K562 (cell line): ENCODE measurements around the gene SLC5A6. TPM values are rescaled to one million over a fixed set of nuclear protein-coding genes. Genes with fewer than 3 reads are reported as not detected.

Experiments used
- ATAC-seq: fragments of 200-7000 bp; cut with Tn5 transposase; 3 replicates; pipeline ENCODE4 v1.9.1; 2020; ENCODE audit warnings: moderate library complexity
- BruUV-seq: library from RNA; stranded (reverse); fragments of 400-500 nt; replicated peaks from 2 replicates; lab custom pipeline; 2021; lab: Mats Ljungman, UMichigan
- CTCF ChIA-PET: fragments of 300-600 bp; formaldehyde crosslinking; extraction: SDS; loops from one replicate; lab custom pipeline; 2021; ENCODE audit warnings: low intra/inter-chr PET ratio; lab: Yijun Ruan, JAX
- POLR2A ChIA-PET: fragments of 300-600, 350-650 bp; sonication (Branson Sonifier 250); formaldehyde crosslinking; extraction: SDS; loops from one replicate; lab custom pipeline; 2021; ENCODE audit warnings: antibody characterized with exemption, inconsistent platforms; lab: Yijun Ruan, JAX
- DNase-seq, 4 experiments: peaks; one replicate each; pipeline versions ENCODE4 v3.0.0 to v3.0.0-alpha.2; 2011 to 2018; ENCODE audit warnings: low spot score in 3 of 4, mixed read lengths in 3 of 4; ENCODE audit errors: extremely low read depth in 1 of 4
- FAIRE-seq: peaks from 2 replicates; lab custom pipeline; 2011; peaks lifted over from hg19 to GRCh38; lab: Jason Lieb, UNC
- H2AFZ ChIP-seq: 2 replicates; pipeline ENCODE4 v1.6.0; 2011; ENCODE audit warnings: low read depth, low read length, control low read depth, inconsistent platforms
- H3K27ac ChIP-seq: fragments of 200-600 bp; 3 replicates; pipeline ENCODE4 v1.8.0; 2011; ENCODE audit warnings: low read depth, mild to moderate bottlenecking, control low read depth, inconsistent platforms, low read length, moderate library complexity, mixed read lengths; ENCODE audit errors: extremely low read depth
- H3K27me3 ChIP-seq, 2 experiments: fragments of 300-600 bp in 1 of 2; 2 replicates in 1 of 2; 3 replicates in 1 of 2; pipeline versions ENCODE4 v1.6.0 to v1.8.0; 2011; ENCODE audit warnings: inconsistent platforms in 2 of 2, low read length in 2 of 2, mild to moderate bottlenecking in 1 of 2, mixed read lengths in 1 of 2, moderate library complexity in 1 of 2; ENCODE audit not compliant: control insufficient read depth in 2 of 2, insufficient read depth in 2 of 2
- H3K36me3 ChIP-seq: fragments of 300-600 bp; 3 replicates; pipeline ENCODE4 v1.8.0; 2011; ENCODE audit warnings: mild to moderate bottlenecking, low read length, inconsistent platforms; ENCODE audit not compliant: control insufficient read depth, insufficient read depth
- H3K4me1 ChIP-seq, 2 experiments: fragments of 200-600 bp in 1 of 2; replicated peaks in 1 of 2; 2 replicates in 1 of 2; 3 replicates in 1 of 2; pipeline versions ENCODE4 v1.5.1 to v1.8.0; 2011; ENCODE audit warnings: inconsistent platforms in 2 of 2, low read length in 2 of 2, mild to moderate bottlenecking in 1 of 2, mixed read lengths in 1 of 2, moderate library complexity in 1 of 2; ENCODE audit not compliant: control insufficient read depth in 2 of 2, insufficient read depth in 2 of 2
- H3K4me2 ChIP-seq: 2 replicates; pipeline ENCODE4 v1.6.1; 2011; ENCODE audit warnings: low read length, control low read depth, inconsistent platforms, mixed read lengths; ENCODE audit not compliant: insufficient read depth
- H3K4me3 ChIP-seq: fragments of 200-600 bp; sonication (generic), shearing (Covaris generic); 2 replicates; pipeline ENCODE4 v1.5.1; 2016; ENCODE audit warnings: control low read depth, inconsistent platforms
- H3K79me2 ChIP-seq: fragments of 200-600 bp; 3 replicates; pipeline ENCODE4 v1.8.0; 2011; ENCODE audit warnings: low read length, inconsistent platforms; ENCODE audit not compliant: control insufficient read depth, insufficient read depth
- H3K9ac ChIP-seq, 2 experiments: 2 replicates each; pipeline versions ENCODE4 v1.6.0 to v1.6.1; 2011; ENCODE audit warnings: low read depth in 2 of 2, low read length in 2 of 2, control low read depth in 1 of 2, inconsistent platforms in 1 of 2, mild to moderate bottlenecking in 1 of 2, mixed read lengths in 1 of 2; ENCODE audit not compliant: insufficient read depth in 1 of 2
- H3K9me1 ChIP-seq: one replicate; pipeline ENCODE4 v1.6.0; 2011; ENCODE audit warnings: inconsistent platforms, mild to moderate bottlenecking, low read length, moderate library complexity; ENCODE audit not compliant: control insufficient read depth, insufficient read depth
- H3K9me3 ChIP-seq: replicated peaks from 2 replicates; pipeline ENCODE4 v1.5.1; 2011; ENCODE audit warnings: low read depth, low read length, inconsistent platforms; ENCODE audit not compliant: control insufficient read depth, insufficient read depth
- H4K20me1 ChIP-seq: replicated peaks from 2 replicates; pipeline ENCODE4 v1.6.1; 2011; ENCODE audit warnings: low read length, inconsistent platforms, mixed read lengths; ENCODE audit not compliant: control insufficient read depth, insufficient read depth
- CBFB ChIP-seq: sonication (generic); formaldehyde crosslinking; IDR thresholded peaks from 2 replicates; pipeline ENCODE4 v1.4.0; 2020; ENCODE audit warnings: mild to moderate bottlenecking, missing genetic modification reagents
- ESRRA ChIP-seq: fragments of 450-650 bp; IDR thresholded peaks from 2 replicates; pipeline ENCODE4 v1.6.1; 2014; ENCODE audit warnings: low read depth, mild to moderate bottlenecking, moderate library complexity, borderline replicate concordance
- WHSC1 ChIP-seq: IDR thresholded peaks from one replicate; pipeline ENCODE4 v1.6.1; 2012; ENCODE audit warnings: low read length, control low read depth, inconsistent platforms
- ZNF77 ChIP-seq: fragments of 250-450 bp; sonication (Bioruptor Pico); IDR thresholded peaks from 2 replicates; pipeline ENCODE4 v1.5.0; 2020
- WGBS: fragments of 100-300 bp; shearing (Covaris generic); methylation state at CpG from one replicate; pipeline ENCODE4 v1.1.6; 2016; ENCODE audit warnings: low coverage, mixed read lengths; ENCODE audit not compliant: insufficient coverage; ENCODE audit errors: missing lambda C conversion rate; 5-methylcytosine and 5-hydroxymethylcytosine counted together
- in situ Hi-C: fragments of 300-500 bp; cut with MboI; formaldehyde crosslinking; loops from 4 replicates; pipeline ENCODE4 v1.15.0; 2018; ENCODE audit warnings: inconsistent platforms, mixed read lengths
- intact Hi-C: fragments of 100-400 bp; cut with micrococcal nuclease; formaldehyde crosslinking; loops from 2 replicates; pipeline ENCODE4 v1.14.2; 2022
- polyA plus RNA-seq, 8 experiments: library from polyadenylated mRNA; depleted of rRNA in 4 of 8; stranded (reverse) in 5 of 8; unstranded in 3 of 8; fragments of >200 nt; fragmentation: Nextera tagmentation in 2 of 8; fragmentation: Illumina TruSeq in 1 of 8; extraction: Ambion mirVana in 2 of 8; extraction: Trizol in 1 of 8; gene quantifications; 2 replicates each; pipeline versions ENCODE4 v1.2.1 to v1.2.3, GENCODE V29; 2011 to 2014; ENCODE audit warnings: inconsistent platforms in 1 of 8, missing spikeins in 1 of 8
- total RNA-seq, 7 experiments: library from RNA; depleted of rRNA in 6 of 7; stranded (reverse); fragments of >200 nt in 6 of 7; fragmentation: Illumina TruSeq in 2 of 7; extraction: Trizol in 2 of 7; gene quantifications; 2 replicates each; pipeline versions ENCODE4 v1.2.1 to v1.2.3, GENCODE V29; 2011 to 2021; ENCODE audit warnings: low replicate concordance in 1 of 7

The SLC5A6 gene
- total and polyA plus RNA-seq, 9 of the 15 experiments (the other 6 are each of a cell fraction or from before 2014, with no cell fraction given), result 32.6 to 137 (median 107) TPM

- no peak overlapping the region for H2AFZ ChIP-seq
- peaks cover 12 to 30% of the 10 kb centered on the region in 2 experiments; a peak in 4 of 5 replicates for H3K27me3 ChIP-seq
- DNase-seq (no peak), ATAC-seq (no peak), FAIRE-seq (no peak)
- 8% methylated on average over 3 of the region's 3 CpGs for WGBS
- no peaks in the 10 kb centered on the region for H3K36me3 ChIP-seq
- H3K4me3 ChIP-seq, result no peak overlapping the region
- no peaks in the 10 kb centered on the region for H3K4me1 ChIP-seq
- in situ Hi-C loops (no loop called here), intact Hi-C loops (no loop called here)
- no peaks in the 10 kb centered on the region for H3K9me1 ChIP-seq
- no TSS peak for BruUV-seq
- no peak overlapping the region for H3K27ac ChIP-seq
- no peaks in the 10 kb centered on the region for H4K20me1 ChIP-seq
- H3K79me2 ChIP-seq, result no peaks in the 10 kb centered on the region
- no peak overlapping the region for H3K9ac ChIP-seq
- H3K4me2 ChIP-seq, result no peak overlapping the region
- no peaks in the 10 kb centered on the region for H3K9me3 ChIP-seq
- CTCF ChIA-PET, result no interaction called here
- POLR2A ChIA-PET, result interaction anchor here (0.7 to 1.5 kb wide), 2 partner anchors 9 to 92 kb away, joined by 3 to 5 read pairs; no protein-coding TSS in a partner anchor
- TF ChIP-seq ZNF77 (no peak), WHSC1 (no peak), CBFB (CRISPR knock-in tag) (no peak), ESRRA (no peak)
Observed at GRCh38 chr2:27178469-27178868, 33.6 kb downstream of the SLC5A6 start.
